RWPE1 (cell line): Measurements from ENCODE around the gene OR52I2.

ENCODE experiments used
- CTCF ChIA-PET: fragments of 350-600 bp; sonication (Branson Sonifier 250); formaldehyde crosslinking; extraction: SDS; loops from one replicate; lab custom pipeline; 2021; lab: Yijun Ruan, JAX
- POLR2A ChIA-PET: fragments of 400-600 bp; formaldehyde crosslinking; extraction: SDS; loops from one replicate; lab custom pipeline; 2020; ENCODE audit warnings: antibody characterized with exemption; ENCODE audit not compliant: low non-redundant PET; lab: Yijun Ruan, JAX
- DNase-seq: peaks from one replicate; pipeline ENCODE4 v3.0.0; 2012; ENCODE audit warnings: low spot score
- H3K27ac ChIP-seq: fragments of 450-650 bp; 2 replicates; pipeline ENCODE4 v1.5.1; 2017
- TF ChIP-seq, protein P1 (sequence below): fragments of 450-650 bp; conservative IDR thresholded peaks from 2 replicates; pipeline ENCODE4 v1.5.1; 2017; ENCODE audit warnings: low read depth, mild to moderate bottlenecking

Gene OR52I2

DNA sequence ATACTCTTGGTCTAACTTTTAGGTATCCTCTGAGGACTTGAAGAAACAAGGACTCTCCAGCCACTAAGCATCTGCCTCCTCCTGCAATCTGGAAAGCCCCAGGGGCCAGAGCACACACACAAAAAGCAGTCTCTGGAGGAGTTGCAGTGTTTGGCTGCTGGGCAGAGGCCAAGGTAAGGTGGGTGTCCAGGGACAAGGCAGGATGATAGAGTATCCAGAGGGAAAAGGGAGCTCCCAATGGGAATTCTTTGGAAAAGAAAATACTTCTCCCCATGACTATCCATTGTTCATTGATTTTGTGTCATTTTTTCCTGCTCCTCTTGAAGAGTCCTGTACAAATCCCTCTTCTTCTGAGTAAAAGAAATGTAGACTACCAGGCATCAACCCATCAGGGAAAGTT lies at the start of gene OR52I2:
OR52I2 (plus strand) TSS at position 301 of the 400 bp plus-strand sequence.
- CTCF ChIA-PET: no interaction called here
- POLR2A ChIA-PET: no interaction called here
- no peak for DNase-seq
- H3K27ac ChIP-seq: no peak within 1 kb of the TSS
- TF ChIP-seq, protein P1, sequence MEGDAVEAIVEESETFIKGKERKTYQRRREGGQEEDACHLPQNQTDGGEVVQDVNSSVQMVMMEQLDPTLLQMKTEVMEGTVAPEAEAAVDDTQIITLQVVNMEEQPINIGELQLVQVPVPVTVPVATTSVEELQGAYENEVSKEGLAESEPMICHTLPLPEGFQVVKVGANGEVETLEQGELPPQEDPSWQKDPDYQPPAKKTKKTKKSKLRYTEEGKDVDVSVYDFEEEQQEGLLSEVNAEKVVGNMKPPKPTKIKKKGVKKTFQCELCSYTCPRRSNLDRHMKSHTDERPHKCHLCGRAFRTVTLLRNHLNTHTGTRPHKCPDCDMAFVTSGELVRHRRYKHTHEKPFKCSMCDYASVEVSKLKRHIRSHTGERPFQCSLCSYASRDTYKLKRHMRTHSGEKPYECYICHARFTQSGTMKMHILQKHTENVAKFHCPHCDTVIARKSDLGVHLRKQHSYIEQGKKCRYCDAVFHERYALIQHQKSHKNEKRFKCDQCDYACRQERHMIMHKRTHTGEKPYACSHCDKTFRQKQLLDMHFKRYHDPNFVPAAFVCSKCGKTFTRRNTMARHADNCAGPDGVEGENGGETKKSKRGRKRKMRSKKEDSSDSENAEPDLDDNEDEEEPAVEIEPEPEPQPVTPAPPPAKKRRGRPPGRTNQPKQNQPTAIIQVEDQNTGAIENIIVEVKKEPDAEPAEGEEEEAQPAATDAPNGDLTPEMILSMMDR: no peak

DNA sequence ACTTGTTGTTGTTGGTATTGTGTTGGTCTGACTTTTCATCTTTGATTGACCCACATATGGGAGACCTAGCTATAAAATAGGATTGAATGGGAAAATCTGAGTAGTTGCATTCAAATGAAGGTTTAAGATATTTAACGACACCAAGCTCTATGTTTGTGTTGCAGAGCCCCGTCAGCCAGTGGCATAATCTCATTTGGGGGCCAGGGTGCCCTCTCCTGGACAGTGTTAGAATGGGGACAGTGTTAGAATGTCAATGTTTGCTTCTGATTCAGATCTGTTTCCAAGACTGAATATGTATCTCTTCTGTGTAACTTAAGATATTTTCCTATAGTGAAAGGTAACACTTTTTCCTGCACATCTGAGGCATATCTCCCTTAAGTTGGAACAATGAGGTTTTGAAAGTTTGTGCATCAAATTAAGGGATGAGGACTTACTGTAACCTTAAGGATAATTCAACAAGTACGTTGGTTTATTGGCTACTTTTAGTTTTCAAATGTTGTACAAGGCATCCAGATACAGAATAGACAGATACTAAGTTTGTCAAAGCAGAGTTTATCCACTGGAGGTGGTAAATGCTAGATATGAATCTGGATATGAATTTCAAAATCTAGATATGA lies 41.8 kb upstream of the OR52I2 start:
- DNase-seq: peak; percentile 38
- ChIA-PET CTCF (interaction anchor here (0.6 to 2.4 kb wide), 6 partner anchors 10 to 352 kb away, joined by 3 to 19 read pairs (median 4); no protein-coding TSS in a partner anchor), POLR2A (no interaction called here)
- no peak overlapping the region for H3K27ac ChIP-seq
- TF ChIP-seq, protein P1: peak; percentile 33; the same call in 1 of the 2 replicates

DNA sequence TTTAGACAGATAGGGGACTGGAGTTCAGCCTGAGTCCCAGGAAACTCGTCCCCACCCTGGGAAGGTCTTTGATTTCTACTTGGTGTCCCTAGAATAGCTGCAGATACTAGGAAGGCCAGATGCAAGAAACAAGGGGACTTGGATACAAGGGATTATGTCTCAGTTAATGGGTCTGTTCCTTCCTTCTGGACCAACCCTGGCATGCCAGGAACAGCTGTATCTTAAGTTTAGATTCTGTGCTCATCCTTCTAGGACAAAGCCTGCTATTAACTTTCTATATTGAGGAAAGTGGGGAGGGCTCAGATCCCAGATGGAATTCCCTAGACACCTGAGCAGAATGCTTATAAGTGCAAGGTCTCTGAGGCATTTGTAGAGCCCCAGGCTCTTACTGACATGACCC lies 40.5 kb upstream of the OR52I2 start:
- TF ChIP-seq, protein P1: no peak
- no peak overlapping the region for H3K27ac ChIP-seq
- POLR2A ChIA-PET: no interaction called here
- CTCF ChIA-PET: interaction anchor here (0.6 to 2.4 kb wide), 3 partner anchors 85 to 354 kb away, joined by 3 to 19 read pairs (median 5); no protein-coding TSS in a partner anchor
- no peak for DNase-seq

DNA sequence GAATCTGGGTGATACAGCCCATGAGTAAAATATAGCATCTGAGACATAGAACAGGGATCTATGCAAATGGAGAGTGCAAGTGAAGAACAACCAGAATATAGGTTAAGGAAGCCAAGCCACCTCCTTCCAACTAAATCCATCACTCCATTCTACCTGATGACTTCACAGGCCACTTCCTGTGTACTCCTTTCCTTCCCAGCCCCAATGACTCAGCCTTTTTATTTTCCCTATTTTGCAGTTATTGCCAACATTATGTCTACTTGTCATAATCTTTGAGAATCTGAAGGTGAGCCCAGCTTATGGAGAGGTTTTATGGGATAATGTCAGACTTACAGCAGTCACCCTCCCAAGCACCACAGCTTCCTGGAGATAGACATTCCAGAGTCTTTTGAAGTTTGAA lies 38.0 kb upstream of the OR52I2 start:
- peak; percentile 14 for DNase-seq

DNA sequence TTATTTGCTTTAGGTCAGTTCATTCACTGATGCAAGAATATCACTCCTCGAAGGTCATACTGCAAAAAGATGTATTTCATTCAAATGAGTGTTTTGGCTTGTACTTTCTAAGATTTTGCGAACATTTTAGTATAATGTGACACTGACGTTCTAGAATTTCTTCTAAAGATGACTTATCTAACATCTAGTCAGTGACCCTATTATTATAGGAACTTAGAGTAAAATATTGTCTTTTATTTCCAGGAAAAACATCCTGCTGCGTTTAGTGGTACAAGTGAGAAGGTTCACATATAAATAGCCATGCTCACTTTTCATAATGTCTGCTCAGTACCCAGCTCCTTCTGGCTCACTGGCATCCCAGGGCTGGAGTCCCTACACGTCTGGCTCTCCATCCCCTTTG lies 36.7 kb upstream of the OR52I2 start, which contains the start of gene OR52M1:
OR52M1 (plus strand) TSS at position 301 of the 400 bp plus-strand sequence; CDS start at position 301, 0 bp downstream.
- H3K27ac ChIP-seq: no peak within 1 kb of the TSS
- ChIA-PET CTCF (interaction anchor here (0.5 kb wide), 1 partner anchor 165 kb away, joined by 3 read pairs; no protein-coding TSS in a partner anchor), POLR2A (no interaction called here)
- TF ChIP-seq, protein P1: no peak
- no peak for DNase-seq

More for the DNA sequence above, 38.0 kb upstream of the OR52I2 start:
- H3K27ac ChIP-seq: no peak overlapping the region
- ChIA-PET CTCF (interaction anchor here (0.6 to 0.7 kb wide), 2 partner anchors 270 to 1810 kb away, joined by 3 to 6 read pairs; no protein-coding TSS in a partner anchor), POLR2A (no interaction called here)
- TF ChIP-seq, protein P1: no peak

DNA sequence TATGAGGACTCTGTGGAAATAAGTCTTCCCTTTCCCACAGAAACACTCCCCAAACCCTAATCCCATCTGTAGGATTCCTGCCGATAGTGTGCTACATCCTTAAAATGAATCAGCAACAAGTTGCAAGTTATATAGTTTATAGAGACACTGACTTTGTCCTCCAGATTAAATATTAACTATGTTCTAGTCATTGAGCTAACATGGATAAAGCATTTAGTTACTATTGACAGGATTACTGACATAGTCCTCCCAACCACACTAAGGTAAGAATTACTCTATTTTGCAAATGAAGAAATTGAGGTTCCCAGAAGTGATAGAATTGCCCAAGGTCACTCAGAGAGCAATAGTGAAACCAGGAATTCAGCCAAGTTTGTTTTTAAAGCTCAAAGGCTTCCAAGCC lies 34.7 kb upstream of the OR52I2 start:
- TF ChIP-seq, protein P1: no peak
- DNase-seq: no peak
- ChIA-PET POLR2A (no interaction called here), CTCF (interaction anchor here (0.6 to 1.7 kb wide), 2 partner anchors 8 to 360 kb away, joined by 3 to 6 read pairs; no protein-coding TSS in a partner anchor)
- no peak overlapping the region for H3K27ac ChIP-seq
